ENCODE measurements around the gene KRTAP2-2.
"Not testable (repeated sequence)": the region's sequence is repeated elsewhere in the genome, so short reads cannot be mapped to it uniquely, and the experiment has no call there.

The KRTAP2-2 gene

DNA sequence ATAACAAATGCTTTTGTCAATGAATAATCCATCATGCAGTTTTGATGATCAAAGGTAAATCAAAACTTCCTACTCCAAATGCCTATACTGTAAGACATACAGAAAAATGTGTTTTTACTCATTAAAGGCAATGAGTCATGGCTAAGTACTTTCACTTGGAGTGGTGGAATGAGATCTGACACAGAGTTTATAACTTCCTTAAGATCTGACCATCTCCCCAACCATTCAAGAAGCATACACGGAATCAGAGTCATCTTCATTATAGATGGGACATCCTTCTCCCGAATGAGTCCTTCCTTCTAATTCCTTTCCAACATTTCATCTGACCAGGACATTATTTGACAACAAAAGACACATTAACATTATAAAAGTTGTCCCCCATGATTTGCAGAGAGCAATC lies 28.4 kb upstream of the KRTAP2-2 start:
- not testable (repeated sequence) for H3K4me3 ChIP-seq (ENCODE audit: control insufficient read depth, low read depth, low read length); DNase-seq (ENCODE audit: low read depth)

DNA sequence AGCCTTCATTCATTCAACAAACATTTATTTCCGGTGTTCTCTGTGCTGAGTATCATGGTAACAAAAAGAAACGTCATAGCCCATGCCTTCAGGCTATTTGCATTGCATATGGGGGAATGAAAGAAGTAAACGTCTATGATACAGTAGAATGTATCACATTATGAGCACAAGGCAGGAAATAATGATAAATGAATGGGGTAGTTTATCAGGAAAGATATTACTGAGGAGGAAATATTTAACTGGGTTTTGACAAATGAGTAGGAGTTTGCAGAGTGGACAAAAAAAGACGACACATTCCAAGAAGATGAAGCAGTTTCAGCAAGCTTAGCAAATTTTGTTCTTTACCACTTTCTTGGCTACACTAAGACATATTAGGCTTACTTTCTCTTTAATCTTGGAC lies 27.6 kb upstream of the KRTAP2-2 start:
- no peak for DNase-seq (ENCODE audit: low read depth)
- TF ChIP-seq, protein P1, sequence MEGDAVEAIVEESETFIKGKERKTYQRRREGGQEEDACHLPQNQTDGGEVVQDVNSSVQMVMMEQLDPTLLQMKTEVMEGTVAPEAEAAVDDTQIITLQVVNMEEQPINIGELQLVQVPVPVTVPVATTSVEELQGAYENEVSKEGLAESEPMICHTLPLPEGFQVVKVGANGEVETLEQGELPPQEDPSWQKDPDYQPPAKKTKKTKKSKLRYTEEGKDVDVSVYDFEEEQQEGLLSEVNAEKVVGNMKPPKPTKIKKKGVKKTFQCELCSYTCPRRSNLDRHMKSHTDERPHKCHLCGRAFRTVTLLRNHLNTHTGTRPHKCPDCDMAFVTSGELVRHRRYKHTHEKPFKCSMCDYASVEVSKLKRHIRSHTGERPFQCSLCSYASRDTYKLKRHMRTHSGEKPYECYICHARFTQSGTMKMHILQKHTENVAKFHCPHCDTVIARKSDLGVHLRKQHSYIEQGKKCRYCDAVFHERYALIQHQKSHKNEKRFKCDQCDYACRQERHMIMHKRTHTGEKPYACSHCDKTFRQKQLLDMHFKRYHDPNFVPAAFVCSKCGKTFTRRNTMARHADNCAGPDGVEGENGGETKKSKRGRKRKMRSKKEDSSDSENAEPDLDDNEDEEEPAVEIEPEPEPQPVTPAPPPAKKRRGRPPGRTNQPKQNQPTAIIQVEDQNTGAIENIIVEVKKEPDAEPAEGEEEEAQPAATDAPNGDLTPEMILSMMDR (IDR thresholded peaks at IDR 0.05; ENCODE audit: control insufficient read depth, insufficient read depth, low read depth, low read length, missing control alignments), result no peak
- no peak overlapping the region for H3K4me3 ChIP-seq (ENCODE audit: control insufficient read depth, low read depth, low read length)

GRCh38 chr17:41076788-41077187 lies 21.8 kb upstream of the KRTAP2-2 start:
- TF ChIP-seq, protein P1 (IDR thresholded peaks at IDR 0.05; ENCODE audit: control insufficient read depth, insufficient read depth, low read depth, low read length, missing control alignments), result no peak

GRCh38 chr17:41073676-41074075 lies 18.6 kb upstream of the KRTAP2-2 start:
- TF ChIP-seq, protein P1 (IDR thresholded peaks at IDR 0.05; ENCODE audit: control insufficient read depth, insufficient read depth, low read depth, low read length, missing control alignments), result no peak
- no peak overlapping the region for H3K4me3 ChIP-seq (ENCODE audit: control insufficient read depth, low read depth, low read length)
- no peak for DNase-seq (ENCODE audit: low read depth)

More at GRCh38 chr17:41076788-41077187, 21.8 kb upstream of the KRTAP2-2 start:
- no peak for DNase-seq (ENCODE audit: low read depth)
- no peak overlapping the region for H3K4me3 ChIP-seq (ENCODE audit: control insufficient read depth, low read depth, low read length)

DNA sequence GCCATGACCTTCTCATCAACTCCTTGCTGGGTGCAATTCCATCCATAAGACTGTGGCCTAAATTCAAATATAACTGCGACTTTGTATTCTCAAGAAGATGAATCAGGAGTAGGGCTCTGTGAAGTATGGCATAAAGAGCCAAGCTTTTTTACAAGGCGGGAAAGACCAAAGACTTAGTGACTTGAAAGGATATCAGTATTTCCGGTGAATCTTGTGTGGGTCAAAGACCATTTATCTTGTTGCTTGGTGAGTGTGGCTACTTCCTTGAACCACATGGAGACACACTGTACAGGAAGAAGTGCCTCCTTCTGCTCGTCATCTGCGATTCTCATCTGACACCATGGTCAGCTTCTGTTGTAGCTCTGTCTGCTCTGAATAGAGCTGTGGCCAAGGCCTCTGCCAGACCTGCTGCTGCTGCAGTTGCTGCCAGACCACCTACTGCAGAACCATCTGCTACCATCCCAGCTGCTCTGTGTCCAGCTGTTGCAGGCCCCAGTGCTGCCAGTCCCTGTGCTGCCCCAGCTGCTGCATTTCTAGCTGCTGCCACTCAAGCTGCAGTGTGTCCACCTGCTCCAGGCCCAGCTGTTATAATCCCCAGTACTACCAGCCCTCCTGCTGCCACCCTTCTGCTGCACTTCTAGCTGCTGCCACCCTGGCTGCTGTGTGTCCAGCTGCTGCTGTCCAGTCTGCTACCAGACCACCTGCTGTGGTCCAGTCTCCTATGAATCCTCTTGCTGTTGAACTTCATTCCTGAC lies 16.8 kb upstream of the KRTAP2-2 start:
- no peak for DNase-seq (ENCODE audit: low read depth)
- H3K4me3 ChIP-seq (ENCODE audit: control insufficient read depth, low read depth, low read length), result no peak overlapping the region
- TF ChIP-seq, protein P1 (IDR thresholded peaks at IDR 0.05; ENCODE audit: control insufficient read depth, insufficient read depth, low read depth, low read length, missing control alignments), result no peak

- no peak overlapping the region for H3K4me3 ChIP-seq (ENCODE audit: control insufficient read depth, low read depth, low read length)
- no peak for DNase-seq (ENCODE audit: low read depth)
- TF ChIP-seq, protein P1 (IDR thresholded peaks at IDR 0.05; ENCODE audit: control insufficient read depth, insufficient read depth, low read depth, low read length, missing control alignments), result no peak
Measured at GRCh38 chr17:41069031-41069430, 14.0 kb upstream of the KRTAP2-2 start.

- TF ChIP-seq, protein P1 (IDR thresholded peaks at IDR 0.05; ENCODE audit: control insufficient read depth, insufficient read depth, low read depth, low read length, missing control alignments), result no peak
- no peak overlapping the region for H3K4me3 ChIP-seq (ENCODE audit: control insufficient read depth, low read depth, low read length)
- peak; percentile 61 for DNase-seq (ENCODE audit: low read depth)
Measured at GRCh38 chr17:41067281-41067680, 12.3 kb upstream of the KRTAP2-2 start.

Measured in AG09309 (cell line).